ENCODE data around the gene RPL27A. TPM values are rescaled to one million over a fixed set of nuclear protein-coding genes. Genes with fewer than 3 reads are reported as not detected.

The RPL27A gene
- total and polyA plus RNA-seq, 2 donors (not counting 1 experiment from before 2014, with no cell fraction given): 1,009 to 1,473 TPM

DNA sequence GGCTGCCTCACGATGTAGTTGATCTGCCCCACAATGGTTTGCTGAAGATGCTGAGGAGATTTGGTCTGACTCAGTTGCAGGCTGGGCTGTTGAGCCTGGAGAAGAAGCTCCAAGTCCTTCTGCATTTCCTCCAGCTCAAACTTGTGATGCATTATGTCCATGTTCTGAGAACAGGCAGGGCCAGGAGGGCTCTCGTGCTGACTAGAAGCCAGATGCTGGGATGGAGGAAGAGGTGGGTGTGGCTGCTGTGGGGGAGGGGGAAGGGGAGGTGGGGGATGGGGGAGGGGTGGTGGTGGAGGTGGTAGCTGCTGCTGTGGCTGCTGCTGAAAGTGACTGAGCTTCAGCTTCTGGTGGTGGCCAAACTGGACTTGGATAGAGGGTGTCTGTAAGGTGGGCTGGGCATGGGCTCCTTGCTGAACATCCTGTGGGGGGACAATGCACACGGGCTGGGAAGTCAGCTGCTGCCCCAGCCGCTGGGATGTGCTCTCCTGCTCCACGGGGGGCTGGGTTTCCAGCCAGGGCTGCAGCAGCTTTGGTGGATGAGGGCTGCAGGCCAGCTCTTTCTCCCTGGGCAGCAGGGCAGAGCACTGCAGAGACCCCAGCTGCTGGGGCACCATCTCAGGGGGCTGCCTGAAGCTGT, 42.2 kb upstream of the RPL27A start:
- Histone ChIP-seq H3K4me1 (ENCODE audit: control insufficient read depth in 2 of 2, insufficient read depth in 2 of 2, low read length in 2 of 2) (no peaks in the 10 kb centered on the region), H3K9ac (ENCODE audit: low read length) (no peak overlapping the region), H2AFZ (ENCODE audit: insufficient read depth, low read depth, low read length, poor library complexity, severe bottlenecking) (no peak overlapping the region), H3K27me3 (replicated peaks in 1 of 4; ENCODE audit: control extremely low read depth in 1 of 4, control insufficient read depth in 3 of 4, insufficient read depth in 4 of 4, low read length in 3 of 4) (no peaks in the 10 kb centered on the region), H3K4me3 (ENCODE audit: control extremely low read depth in 1 of 5, extremely low read depth in 1 of 5, insufficient read depth in 1 of 5, low read depth in 2 of 5, low read length in 4 of 5) (no peak overlapping the region), H3K36me3 (replicated peaks in 1 of 2; ENCODE audit: control extremely low read depth in 1 of 2, control insufficient read depth in 1 of 2, extremely low read depth in 1 of 2, insufficient read depth in 2 of 2, low read length in 1 of 2) (peaks cover 13 to 81% of the 10 kb centered on the region in 2 experiments), H3K79me2 (ENCODE audit: control insufficient read depth, insufficient read depth, low read length) (no peaks in the 10 kb centered on the region), H4K20me1 (ENCODE audit: control insufficient read depth, insufficient read depth, low read length, poor library complexity, severe bottlenecking) (no peaks in the 10 kb centered on the region), H3K4me2 (replicated peaks; ENCODE audit: low read depth, low read length, poor library complexity, severe bottlenecking) (no peak overlapping the region), H3K9me3 (ENCODE audit: control extremely low read depth in 1 of 3, control insufficient read depth in 2 of 3, insufficient read depth in 1 of 3, low read length in 2 of 3) (peaks cover 0 to 4% (median 0%) of the 10 kb centered on the region in 3 donors), H3K27ac (ENCODE audit: low read length in 2 of 2) (no peak overlapping the region)
- no peaks in the 10 kb centered on the region for H3K4me1 Mint-ChIP-seq
- no peak overlapping the region for H3K27ac Mint-ChIP-seq
- no peak for TF ChIP-seq EZH2 (IDR thresholded peaks at IDR 0.05; ENCODE audit: borderline replicate concordance, insufficient read depth, low read depth, low read length, poor library complexity, severe bottlenecking)
- TF ChIP-seq CTCF (IDR thresholded peaks at IDR 0.05): no peak
- CTCF ChIA-PET: no interaction called here
- POLR2A ChIA-PET: no interaction called here
- intact Hi-C loops (cut with micrococcal nuclease): no loop called here
- no peaks in the 10 kb centered on the region for H3K27me3 Mint-ChIP-seq
- DNase-seq (no peak), ATAC-seq (ENCODE audit: low read depth) (no peak)
- H3K4me3 Mint-ChIP-seq: no peak overlapping the region
- H3K9me3 Mint-ChIP-seq (ENCODE audit: insufficient read depth): no peaks in the 10 kb centered on the region
- 98% methylated on average over 4 of the region's 5 CpGs for WGBS (ENCODE audit: insufficient coverage)

DNA sequence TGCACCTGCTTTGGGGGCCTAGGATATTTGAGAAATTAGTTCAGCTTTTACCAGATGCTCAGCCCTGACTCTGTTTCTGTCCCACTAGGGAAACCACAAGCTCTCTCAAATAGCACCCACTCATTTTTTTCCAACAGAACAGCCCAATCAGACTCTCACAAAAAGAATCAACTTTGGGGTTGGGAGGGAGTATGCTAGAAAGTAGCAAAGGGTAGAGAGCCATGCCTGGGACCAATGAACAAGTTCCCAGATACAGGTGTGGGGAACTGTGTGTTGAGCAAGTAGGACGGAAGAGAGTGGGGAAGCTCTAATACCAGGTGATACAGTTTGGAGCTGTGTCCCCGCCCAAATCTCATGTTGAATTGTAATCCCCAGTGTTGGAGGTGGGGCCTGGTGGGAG, 41.3 kb upstream of the RPL27A start:
- 97% methylated on average over 2 of the region's 2 CpGs for WGBS (ENCODE audit: insufficient coverage)
- Histone ChIP-seq H3K79me2 (ENCODE audit: control insufficient read depth, insufficient read depth, low read length) (no peaks in the 10 kb centered on the region), H3K9ac (ENCODE audit: low read length) (no peak overlapping the region), H3K9me3 (ENCODE audit: control extremely low read depth in 1 of 3, control insufficient read depth in 2 of 3, insufficient read depth in 1 of 3, low read length in 2 of 3) (no peaks in the 10 kb centered on the region), H3K27ac (ENCODE audit: low read length in 2 of 2) (no peak overlapping the region), H4K20me1 (ENCODE audit: control insufficient read depth, insufficient read depth, low read length, poor library complexity, severe bottlenecking) (no peaks in the 10 kb centered on the region), H3K36me3 (replicated peaks in 1 of 2; ENCODE audit: control extremely low read depth in 1 of 2, control insufficient read depth in 1 of 2, extremely low read depth in 1 of 2, insufficient read depth in 2 of 2, low read length in 1 of 2) (peaks cover 10 to 85% of the 10 kb centered on the region in 2 experiments), H2AFZ (ENCODE audit: insufficient read depth, low read depth, low read length, poor library complexity, severe bottlenecking) (no peak overlapping the region), H3K27me3 (replicated peaks in 1 of 4; ENCODE audit: control extremely low read depth in 1 of 4, control insufficient read depth in 3 of 4, insufficient read depth in 4 of 4, low read length in 3 of 4) (no peaks in the 10 kb centered on the region), H3K4me3 (ENCODE audit: control extremely low read depth in 1 of 5, extremely low read depth in 1 of 5, insufficient read depth in 1 of 5, low read depth in 2 of 5, low read length in 4 of 5) (no peak overlapping the region), H3K4me1 (ENCODE audit: control insufficient read depth in 2 of 2, insufficient read depth in 2 of 2, low read length in 2 of 2) (no peaks in the 10 kb centered on the region), H3K4me2 (replicated peaks; ENCODE audit: low read depth, low read length, poor library complexity, severe bottlenecking) (no peak overlapping the region)
- ChIA-PET CTCF (no interaction called here), POLR2A (no interaction called here)
- no peak overlapping the region for H3K27ac Mint-ChIP-seq
- H3K4me1 Mint-ChIP-seq: no peaks in the 10 kb centered on the region
- TF ChIP-seq EZH2 (IDR thresholded peaks at IDR 0.05; ENCODE audit: borderline replicate concordance, insufficient read depth, low read depth, low read length, poor library complexity, severe bottlenecking): no peak
- TF ChIP-seq CTCF (IDR thresholded peaks at IDR 0.05): no peak
- H3K27me3 Mint-ChIP-seq: no peaks in the 10 kb centered on the region
- ATAC-seq (ENCODE audit: low read depth) (no peak), DNase-seq (no peak)
- intact Hi-C loops (cut with micrococcal nuclease): no loop called here
- H3K9me3 Mint-ChIP-seq (ENCODE audit: insufficient read depth): no peaks in the 10 kb centered on the region
- H3K4me3 Mint-ChIP-seq: no peak overlapping the region

Measured in B cell (primary cell).